HS-27A (cell line): ENCODE measurements around the gene MAP3K5.
"Not testable (repeated sequence)": the region's sequence is repeated elsewhere in the genome, so short reads cannot be mapped to it uniquely, and the experiment has no call there.

Source experiments
- DNase-seq: peaks from one replicate; pipeline ENCODE4 v3.0.0-alpha.2; 2012; ENCODE audit warnings: low read depth, missing footprints

The MAP3K5 gene

GRCh38 chr6:136607932-136608772 is 184.1 kb downstream of the MAP3K5 start:
- DNase-seq = no peak

DNA sequence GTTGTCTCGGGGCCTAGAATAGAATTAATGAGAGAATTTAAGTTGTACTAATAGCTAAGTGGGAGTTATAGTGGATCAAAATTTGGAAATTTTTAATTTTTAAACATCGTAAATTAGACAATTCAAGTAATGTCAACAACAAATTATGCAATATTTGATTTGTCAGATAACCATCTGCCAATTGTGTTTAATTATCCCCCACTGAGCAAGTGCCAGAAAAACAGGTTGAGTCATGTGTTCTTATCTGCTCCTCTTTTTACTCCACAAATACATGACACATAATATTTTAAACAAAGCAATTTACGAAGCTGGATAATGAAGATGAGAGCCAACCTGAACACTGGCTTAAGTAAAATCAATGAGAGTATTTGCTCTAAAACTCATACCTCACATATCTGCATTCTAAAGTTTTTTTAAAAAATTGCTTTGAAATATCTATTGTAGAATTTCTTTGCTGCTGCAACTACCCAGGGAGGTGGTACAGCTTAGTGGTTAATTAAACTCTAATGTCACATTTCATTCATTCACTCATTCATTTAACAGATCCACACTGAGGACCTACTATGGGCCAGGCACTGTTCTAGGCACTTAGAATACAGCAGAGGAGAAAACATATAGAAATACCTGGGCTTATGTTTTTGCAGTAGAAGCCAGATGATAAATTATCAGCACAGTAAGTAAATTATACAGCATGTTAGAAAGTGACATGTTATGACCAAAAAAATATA is 184.9 kb downstream of the MAP3K5 start:
- no peak for DNase-seq

DNA sequence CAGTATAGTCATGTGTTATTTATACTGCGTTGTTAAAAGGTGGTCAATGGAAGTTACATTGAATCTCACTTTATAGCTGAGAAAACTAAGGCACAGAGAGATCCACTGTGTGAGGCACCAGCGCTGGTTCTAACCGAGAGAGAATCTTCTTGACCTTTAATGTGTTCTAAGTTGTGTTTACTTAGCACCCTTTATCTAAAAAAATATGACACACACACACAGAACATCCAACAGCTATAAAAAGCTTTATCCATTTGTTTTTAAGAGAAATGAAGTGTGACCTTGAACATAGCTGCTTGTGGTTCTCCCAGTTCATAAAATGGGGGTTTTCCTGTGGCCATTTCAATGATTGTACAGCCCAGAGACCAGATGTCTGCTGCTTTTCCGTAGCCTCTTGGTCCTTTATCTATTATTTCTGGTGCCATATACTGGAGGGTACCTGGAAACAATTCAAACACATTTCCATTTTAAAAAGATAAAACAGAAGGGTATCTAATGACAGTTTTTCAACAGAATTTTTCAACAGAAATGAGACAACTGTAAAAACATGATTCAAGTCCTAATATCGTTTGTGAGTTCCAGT is 187.3 kb downstream of the MAP3K5 start:
- no peak for DNase-seq

GRCh38 chr6:136604328-136604825 is 187.9 kb downstream of the MAP3K5 start:
- no peak for DNase-seq

- no peak for DNase-seq
These were observed 191.5 kb downstream of the MAP3K5 start for GRCh38 chr6:136600818-136601217.

DNA sequence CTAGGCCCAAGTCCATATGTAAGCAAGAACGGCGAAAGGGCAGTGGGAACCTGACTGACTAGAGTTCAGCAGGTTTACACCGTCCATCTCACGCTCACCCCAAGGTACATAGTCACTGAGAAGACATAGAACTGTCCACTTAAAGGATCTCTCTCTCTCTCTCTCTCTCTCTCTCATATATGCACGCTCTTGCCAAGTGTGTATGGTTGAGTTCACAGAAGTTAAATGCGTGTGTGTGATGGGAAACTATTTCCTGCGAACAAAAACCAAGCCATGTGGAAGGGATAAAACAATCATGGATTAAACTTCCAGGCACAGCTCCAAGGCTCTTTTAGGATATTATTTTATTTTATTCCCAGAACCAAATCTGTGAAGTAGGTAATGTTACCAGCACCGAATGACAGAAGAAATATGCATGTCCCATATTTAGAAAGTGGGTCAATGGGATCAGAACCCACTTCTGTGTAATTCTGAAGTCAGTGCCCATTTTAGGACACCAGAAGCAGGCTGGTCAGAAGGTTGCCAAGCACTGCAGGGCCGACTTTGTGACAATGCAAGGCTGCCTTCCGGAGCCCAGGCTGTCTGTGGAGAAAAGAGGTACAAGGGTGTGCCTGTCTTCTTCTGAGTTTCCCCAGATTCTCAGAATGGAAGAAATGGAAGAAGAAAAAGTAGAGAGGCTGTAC is 192.8 kb downstream of the MAP3K5 start:
- no peak for DNase-seq

DNA sequence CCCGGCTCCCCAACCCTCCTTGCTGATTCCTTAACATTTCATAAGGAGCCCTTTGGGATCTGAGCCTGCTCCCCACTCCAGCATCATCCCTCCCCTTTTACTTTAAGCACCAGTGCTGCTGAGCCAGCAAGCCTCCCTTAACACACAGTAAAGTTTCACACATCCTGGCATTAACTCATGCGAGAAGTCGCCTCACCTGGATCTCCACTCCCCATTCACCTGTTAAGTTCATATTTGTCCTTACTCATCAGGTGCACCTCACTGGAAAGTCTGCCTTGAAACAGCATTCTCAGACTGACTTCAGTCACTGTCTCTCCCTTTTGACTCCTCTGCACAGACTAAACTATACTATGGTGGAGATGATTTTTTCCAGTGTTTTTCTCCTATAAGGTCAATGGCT is 194.2 kb downstream of the MAP3K5 start:
- no peak for DNase-seq

GRCh38 chr6:136594671-136595070 is 197.6 kb downstream of the MAP3K5 start:
- no peak for DNase-seq

DNA sequence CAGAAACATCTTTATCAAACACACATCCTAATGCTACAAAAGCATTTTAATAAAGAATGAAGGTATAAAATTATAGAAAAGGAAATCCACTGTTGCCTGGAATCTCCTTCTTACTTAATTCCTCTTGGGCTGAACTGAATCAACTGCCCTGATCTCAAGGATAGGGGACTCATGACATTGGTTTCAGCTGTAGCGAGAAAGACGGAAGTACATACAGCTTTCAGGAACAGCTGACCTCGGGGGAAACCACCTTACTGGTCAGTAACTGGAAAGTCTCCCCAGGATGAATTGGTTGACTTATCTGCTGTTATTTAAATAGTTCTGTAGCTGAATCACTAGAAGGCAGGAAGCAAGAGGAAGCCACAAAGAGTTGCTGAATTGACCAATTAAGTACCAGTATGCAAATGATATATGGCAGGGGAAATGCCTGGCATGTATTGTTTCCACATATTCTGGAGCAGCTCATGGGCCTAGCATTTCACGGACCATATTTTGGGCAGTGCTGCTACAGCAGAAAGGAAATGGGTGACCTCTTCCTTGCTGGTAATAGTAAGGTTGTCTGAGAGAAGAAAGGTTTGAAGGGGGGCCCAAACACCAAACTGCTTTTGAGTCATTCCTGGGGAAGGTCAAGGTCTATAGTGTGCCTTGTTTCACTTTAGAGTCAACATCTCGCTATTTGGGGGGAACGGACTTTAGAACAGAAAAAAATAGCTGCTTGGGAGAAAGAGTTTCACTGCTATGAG is 198.4 kb downstream of the MAP3K5 start:
- DNase-seq = peak; percentile 92

DNA sequence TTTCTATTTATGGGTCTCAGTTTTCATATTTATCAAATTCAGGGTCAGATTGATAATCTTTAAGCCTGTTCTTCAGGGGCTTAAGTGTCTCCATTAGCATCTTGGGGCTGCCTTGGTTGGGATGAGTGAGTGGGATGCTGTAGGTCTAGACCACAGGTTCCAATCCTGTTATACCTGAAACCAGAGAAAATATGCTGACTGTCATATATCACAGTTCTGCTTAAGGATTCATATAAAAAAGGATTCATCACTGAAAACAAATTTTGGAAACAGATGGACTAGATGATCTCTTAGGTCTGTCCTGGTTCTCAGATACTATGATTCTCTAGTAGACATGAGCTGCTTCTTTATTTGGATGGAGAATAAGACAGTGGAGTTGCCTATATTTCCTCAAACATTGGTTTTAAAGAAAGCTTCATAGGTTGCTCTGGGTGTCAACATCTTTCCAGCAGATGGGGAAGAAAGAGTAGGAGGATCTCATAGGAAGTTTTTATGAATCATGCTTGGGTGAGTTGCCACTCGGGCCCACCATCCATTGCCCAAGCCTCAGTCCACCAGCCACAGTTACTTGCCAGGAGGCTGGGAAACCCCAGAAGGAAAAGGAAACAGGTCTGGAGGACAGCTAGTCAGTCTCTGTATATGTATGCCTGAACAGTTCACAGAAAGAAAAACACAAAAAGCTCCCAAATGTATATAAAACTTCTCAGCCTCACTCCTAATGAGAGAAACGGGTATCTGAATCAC is 199.2 kb downstream of the MAP3K5 start:
- no peak for DNase-seq

GRCh38 chr6:136591617-136592016 is 200.7 kb downstream of the MAP3K5 start:
- no peak for DNase-seq

DNA sequence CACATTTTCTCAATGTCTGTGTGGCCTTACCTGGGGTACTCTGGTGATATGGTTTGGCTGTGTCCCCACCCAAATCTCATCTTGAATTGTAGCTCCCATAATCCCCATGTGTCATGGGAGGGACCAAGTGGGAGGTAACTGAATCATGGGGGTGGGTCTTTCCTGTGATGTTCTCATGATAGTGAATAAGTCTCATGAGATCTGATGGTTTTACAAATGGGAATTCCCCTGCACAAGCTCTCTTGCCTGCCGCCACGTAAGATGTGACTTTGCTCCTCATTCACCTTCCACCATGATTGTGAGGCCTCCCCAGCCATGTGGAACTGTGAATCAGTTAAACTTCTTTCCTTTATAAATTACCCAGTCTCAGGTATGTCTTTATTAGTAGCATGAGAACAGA is 201.4 kb downstream of the MAP3K5 start:
- not testable (repeated sequence) for DNase-seq

GRCh38 chr6:136587527-136587926 is 204.8 kb downstream of the MAP3K5 start:
- DNase-seq = no peak

GRCh38 chr6:136586295-136586694 is 206.0 kb downstream of the MAP3K5 start:
- no peak for DNase-seq

DNA sequence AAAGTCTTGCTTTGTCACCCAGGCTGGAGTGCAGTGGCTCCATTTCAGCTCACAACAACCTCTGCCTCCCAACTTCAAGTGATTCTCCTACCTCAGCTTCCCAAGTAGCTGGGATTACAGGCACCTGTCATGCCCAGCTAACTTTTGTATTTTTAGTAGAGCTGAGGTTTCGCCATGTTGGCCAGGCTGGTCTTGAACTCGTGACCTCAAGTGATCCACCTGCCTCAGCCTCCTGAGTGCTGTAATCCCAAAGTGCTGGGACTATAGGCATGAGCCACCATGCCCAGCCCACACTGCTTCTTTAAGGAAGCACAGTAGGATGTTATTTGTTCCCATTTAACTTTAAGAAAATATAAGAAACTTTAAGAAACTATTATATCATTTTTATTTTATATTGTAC is 206.8 kb downstream of the MAP3K5 start:
- not testable (repeated sequence) for DNase-seq

GRCh38 chr6:136584290-136584689 is 208.0 kb downstream of the MAP3K5 start:
- DNase-seq = not testable (repeated sequence)

DNA sequence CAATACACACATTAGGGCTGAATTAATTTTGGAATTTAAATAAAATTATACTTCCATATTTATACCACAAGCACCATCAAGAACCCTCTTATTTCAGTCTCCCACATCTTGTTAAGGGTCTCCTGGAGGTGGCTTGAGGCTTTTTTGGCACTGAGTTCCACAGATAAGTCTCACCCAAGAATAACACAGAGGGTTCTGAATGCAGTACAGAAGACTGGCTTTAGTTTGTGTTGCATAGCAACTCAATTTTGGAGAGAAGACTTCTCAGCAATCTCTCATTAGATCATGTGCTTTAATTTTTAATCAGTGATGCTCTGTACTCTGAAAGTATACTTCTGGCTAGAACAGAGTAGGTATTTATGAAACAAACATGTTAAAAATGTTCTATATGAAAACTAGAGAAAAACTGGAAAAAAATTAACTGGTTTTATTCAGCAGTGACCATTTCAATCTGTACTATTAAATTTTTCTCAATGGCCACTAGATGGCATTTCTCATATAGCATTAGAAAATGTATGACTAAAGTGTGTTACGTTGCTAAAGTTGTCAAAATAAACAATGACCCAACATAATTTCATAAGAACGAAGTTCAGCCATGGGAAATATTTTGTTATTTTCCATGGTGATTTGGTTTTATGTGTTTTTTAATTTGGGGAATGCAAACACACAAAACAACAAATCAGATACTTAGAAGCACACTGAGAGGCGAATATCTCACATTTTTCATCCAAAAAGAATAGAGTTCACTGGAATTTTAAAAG is 209.4 kb downstream of the MAP3K5 start:
- DNase-seq = no peak

- no peak for DNase-seq
These were observed 212.5 kb downstream of the MAP3K5 start for GRCh38 chr6:136579800-136580199.

GRCh38 chr6:136576821-136577220 is 215.5 kb downstream of the MAP3K5 start:
- DNase-seq = no peak

DNA sequence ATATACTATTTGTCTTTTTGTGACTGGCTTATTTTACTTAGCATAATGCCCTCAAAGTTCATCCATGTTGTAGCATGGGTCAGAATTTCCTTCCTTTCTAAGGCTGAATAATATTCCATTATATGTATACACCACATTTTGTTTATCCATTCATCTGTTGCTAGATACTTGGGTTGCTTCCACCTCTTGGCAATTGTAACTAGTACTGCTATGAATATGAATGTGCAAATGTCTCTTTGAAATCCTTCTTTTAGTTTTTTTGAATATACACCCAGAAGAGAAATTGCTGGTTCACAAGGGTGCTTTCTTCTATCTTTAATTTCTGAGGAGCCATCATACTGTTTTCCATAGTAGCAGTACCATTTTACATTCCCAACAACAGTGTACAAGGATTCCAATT is 220.8 kb downstream of the MAP3K5 start:
- no peak for DNase-seq
